A673 (cell line): Measurements from ENCODE around the gene IL10RB. TPM values are rescaled to one million over a fixed set of nuclear protein-coding genes. Genes with fewer than 3 reads are reported as not detected.
A peak's percentile ranks its signal among the peaks of the same experiment; 100 is the strongest.
"Not testable (repeated sequence)": the region's sequence is repeated elsewhere in the genome, so short reads cannot be mapped to it uniquely, and the experiment has no call there.

Experiments used
- BruUV-seq: library from RNA; stranded (reverse); fragments of 400-500 nt; replicated peaks from 2 replicates; lab custom pipeline; 2021; lab: Mats Ljungman, UMichigan
- CTCF ChIA-PET: fragments of 300-600 bp; sonication (Branson Sonifier 250); formaldehyde crosslinking; loops from one replicate; lab custom pipeline; 2022; ENCODE audit warnings: antibody characterized with exemption; lab: Charles Lee
- POLR2A ChIA-PET: fragments of 300-600 bp; sonication (Branson Sonifier 250); formaldehyde crosslinking; loops from one replicate; lab custom pipeline; 2022; ENCODE audit warnings: antibody characterized with exemption; ENCODE audit not compliant: low non-redundant PET; lab: Charles Lee
- DNase-seq: peaks from one replicate; pipeline ENCODE4 v3.0.0-alpha.2; 2015; ENCODE audit warnings: low spot score
- H3K27ac ChIP-seq: fragments of 200-600 bp; sonication (generic); 2 replicates; pipeline ENCODE4 v1.5.1; 2016; ENCODE audit warnings: mixed run types, low read depth, mild to moderate bottlenecking, mixed read lengths, antibody characterized with exemption, low read length; ENCODE audit not compliant: poor library complexity, severe bottlenecking
- H3K27me3 ChIP-seq: fragments of 200-600 bp; sonication (generic); replicated peaks from 2 replicates; pipeline ENCODE4 v1.6.1; 2017; ENCODE audit warnings: mixed run types, low read depth, mild to moderate bottlenecking, mixed read lengths, antibody characterized with exemption, low read length; ENCODE audit not compliant: insufficient read depth, poor library complexity
- H3K36me3 ChIP-seq: fragments of 200-600 bp; sonication (generic); 2 replicates; pipeline ENCODE4 v1.6.1; 2016; ENCODE audit warnings: mixed run types, mild to moderate bottlenecking, mixed read lengths, antibody characterized with exemption, low read length; ENCODE audit not compliant: insufficient read depth, poor library complexity, severe bottlenecking
- H3K4me1 ChIP-seq: fragments of 200-600 bp; sonication (generic); 2 replicates; pipeline ENCODE4 v1.6.1; 2017; ENCODE audit warnings: mixed run types, mild to moderate bottlenecking, mixed read lengths, antibody characterized with exemption, low read length; ENCODE audit not compliant: insufficient read depth, poor library complexity, severe bottlenecking
- H3K4me3 ChIP-seq: fragments of 200-600 bp; sonication (generic); 2 replicates; pipeline ENCODE4 v1.5.1; 2016; ENCODE audit warnings: low read depth, mixed run types, mild to moderate bottlenecking, mixed read lengths, low read length; ENCODE audit not compliant: poor library complexity, severe bottlenecking
- H3K9me3 ChIP-seq: fragments of 200-600 bp; sonication (generic); 2 replicates; pipeline ENCODE4 v1.6.1; 2016; ENCODE audit warnings: mixed run types, low read depth, mild to moderate bottlenecking, mixed read lengths, antibody characterized with exemption, low read length; ENCODE audit not compliant: poor library complexity, severe bottlenecking
- EZH2 ChIP-seq: fragments of 200-600 bp; sonication (generic); IDR thresholded peaks from 2 replicates; pipeline ENCODE4 v1.6.1; 2017; ENCODE audit warnings: borderline replicate concordance, low read depth, mild to moderate bottlenecking, mixed read lengths, antibody characterized with exemption, low read length; ENCODE audit not compliant: poor library complexity, severe bottlenecking
- intact Hi-C: fragments of 100-400 bp; cut with micrococcal nuclease; formaldehyde crosslinking; loops from one replicate; pipeline ENCODE4 v1.10.0; 2022; ENCODE audit not compliant: unreplicated experiment
- total RNA-seq: library from RNA; stranded (reverse); gene quantifications from 2 replicates; pipeline ENCODE4 v1.2.3, GENCODE V29; 2021
- TF ChIP-seq, protein P1 (sequence below): fragments of 300-800, 200-600 bp; sonication (generic); conservative IDR thresholded peaks from 2 replicates; pipeline ENCODE4 v1.5.1; 2017; ENCODE audit warnings: low read depth, mild to moderate bottlenecking, antibody characterized with exemption, low read length, moderate library complexity, mixed read lengths

Gene IL10RB
- total RNA-seq, 1 experiment from 2014 or later = 11.1 TPM

DNA sequence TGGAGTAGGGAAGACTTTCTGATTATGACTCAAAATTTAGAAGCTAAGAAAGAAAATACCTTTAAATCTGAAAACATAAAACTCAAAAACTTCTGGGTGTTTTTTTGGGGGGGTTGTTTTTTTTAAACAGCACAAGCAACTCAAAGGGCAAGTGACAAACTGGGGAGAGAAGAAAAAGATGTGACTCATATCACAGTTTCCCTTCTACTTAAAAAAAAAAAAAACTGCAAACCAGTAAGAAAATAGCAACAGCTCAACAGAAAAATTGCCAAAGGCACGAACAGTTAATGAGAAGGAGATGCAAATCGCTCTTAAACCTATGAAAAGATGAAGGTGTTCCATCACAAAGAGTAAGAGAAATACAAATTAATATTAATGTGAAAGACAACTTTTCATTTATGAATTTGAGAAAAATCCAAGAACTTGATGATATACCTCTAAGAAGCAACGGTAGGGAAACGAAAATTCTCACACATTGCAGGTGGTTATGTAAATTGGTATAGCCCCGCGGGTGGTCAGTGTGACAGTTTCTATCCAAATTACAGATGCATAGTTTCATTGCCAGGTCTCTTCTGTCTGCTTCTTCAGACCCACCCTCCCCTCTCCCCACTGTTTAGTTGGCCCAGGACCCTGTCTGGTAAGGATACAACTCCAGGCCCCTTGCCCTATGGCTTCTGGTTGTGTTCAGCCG, 27.5 kb upstream of the IL10RB start:
- H3K27me3 ChIP-seq = no peaks in the 10 kb centered on the region
- CTCF ChIA-PET = no interaction called here
- DNase-seq = no peak
- intact Hi-C loops = no loop called here
- H3K36me3 ChIP-seq = no peaks in the 10 kb centered on the region
- POLR2A ChIA-PET = no interaction called here
- no peak overlapping the region for H3K27ac ChIP-seq
- H3K9me3 ChIP-seq = no peaks in the 10 kb centered on the region
- no TSS peak for BruUV-seq
- no peak for TF ChIP-seq EZH2
- TF ChIP-seq, protein P1, sequence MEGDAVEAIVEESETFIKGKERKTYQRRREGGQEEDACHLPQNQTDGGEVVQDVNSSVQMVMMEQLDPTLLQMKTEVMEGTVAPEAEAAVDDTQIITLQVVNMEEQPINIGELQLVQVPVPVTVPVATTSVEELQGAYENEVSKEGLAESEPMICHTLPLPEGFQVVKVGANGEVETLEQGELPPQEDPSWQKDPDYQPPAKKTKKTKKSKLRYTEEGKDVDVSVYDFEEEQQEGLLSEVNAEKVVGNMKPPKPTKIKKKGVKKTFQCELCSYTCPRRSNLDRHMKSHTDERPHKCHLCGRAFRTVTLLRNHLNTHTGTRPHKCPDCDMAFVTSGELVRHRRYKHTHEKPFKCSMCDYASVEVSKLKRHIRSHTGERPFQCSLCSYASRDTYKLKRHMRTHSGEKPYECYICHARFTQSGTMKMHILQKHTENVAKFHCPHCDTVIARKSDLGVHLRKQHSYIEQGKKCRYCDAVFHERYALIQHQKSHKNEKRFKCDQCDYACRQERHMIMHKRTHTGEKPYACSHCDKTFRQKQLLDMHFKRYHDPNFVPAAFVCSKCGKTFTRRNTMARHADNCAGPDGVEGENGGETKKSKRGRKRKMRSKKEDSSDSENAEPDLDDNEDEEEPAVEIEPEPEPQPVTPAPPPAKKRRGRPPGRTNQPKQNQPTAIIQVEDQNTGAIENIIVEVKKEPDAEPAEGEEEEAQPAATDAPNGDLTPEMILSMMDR = no peak
- H3K4me3 ChIP-seq = no peak overlapping the region
- peaks cover 35% of the 10 kb centered on the region for H3K4me1 ChIP-seq

DNA sequence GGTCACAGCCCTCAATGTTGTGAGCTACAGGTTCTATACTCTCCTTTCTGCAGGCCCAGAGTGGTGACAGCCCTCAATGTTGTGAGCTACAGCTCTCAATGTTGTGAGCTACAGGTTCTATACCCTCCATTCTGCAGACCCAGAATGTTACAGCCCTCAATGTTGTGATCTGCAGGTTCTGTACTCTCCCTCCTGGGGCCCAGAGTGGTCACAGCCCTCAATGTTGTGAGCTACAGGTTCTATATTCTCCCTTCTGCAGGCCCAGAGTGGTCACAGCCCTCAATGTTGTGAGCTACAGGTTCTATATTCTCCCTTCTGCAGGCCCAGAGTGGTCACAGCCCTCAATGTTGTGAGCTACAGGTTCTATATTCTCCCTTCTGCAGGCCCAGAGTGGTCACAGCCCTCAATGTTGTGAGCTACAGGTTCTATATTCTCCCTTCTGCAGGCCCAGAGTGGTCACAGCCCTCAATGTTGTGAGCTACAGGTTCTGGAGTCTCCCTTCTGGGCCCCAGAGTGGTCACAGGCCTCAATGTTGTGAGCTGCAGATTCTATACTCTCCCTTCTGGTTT, 26.5 kb upstream of the IL10RB start:
- CTCF ChIA-PET, H3K9me3 ChIP-seq, intact Hi-C loops, H3K27me3 ChIP-seq, H3K27ac ChIP-seq, H3K4me3 ChIP-seq, BruUV-seq, H3K36me3 ChIP-seq, DNase-seq: not testable (repeated sequence)
- POLR2A ChIA-PET = interaction anchor here (0.7 kb wide), 1 partner anchor 122 kb away, joined by 3 read pairs; no protein-coding TSS in a partner anchor
- peaks cover 35% of the 10 kb centered on the region for H3K4me1 ChIP-seq

DNA sequence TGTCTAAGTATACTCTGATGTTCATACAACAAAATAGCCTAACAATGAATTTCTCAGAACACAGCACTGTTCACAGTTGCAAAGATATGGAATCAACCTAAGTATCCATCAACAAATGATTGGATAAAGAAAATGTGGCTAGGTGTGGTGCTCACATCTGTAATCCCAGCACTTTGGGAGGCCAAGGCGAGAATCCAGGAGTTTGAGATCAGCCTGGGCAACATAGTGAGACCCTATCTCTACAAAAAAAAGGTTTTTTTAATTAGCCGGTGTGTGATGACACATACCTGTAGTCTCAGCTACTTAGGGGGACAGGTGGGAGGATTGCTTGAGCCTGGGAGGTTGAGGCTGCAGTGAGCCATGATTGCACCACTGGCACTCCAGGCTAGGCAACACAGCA, 25.8 kb upstream of the IL10RB start:
- peaks cover 7% of the 10 kb centered on the region for H3K36me3 ChIP-seq
- H3K9me3 ChIP-seq = no peaks in the 10 kb centered on the region
- intact Hi-C loops = no loop called here
- H3K27me3 ChIP-seq = no peaks in the 10 kb centered on the region
- BruUV-seq = no TSS peak
- H3K4me3 ChIP-seq = no peak overlapping the region
- POLR2A ChIA-PET = interaction anchor here (0.7 kb wide), 1 partner anchor 19 kb away, joined by 7 read pairs; no protein-coding TSS in a partner anchor
- peaks cover 34% of the 10 kb centered on the region for H3K4me1 ChIP-seq
- CTCF ChIA-PET = no interaction called here
- no peak for TF ChIP-seq EZH2
- TF ChIP-seq, protein P1 = no peak
- no peak overlapping the region for H3K27ac ChIP-seq
- no peak for DNase-seq

DNA sequence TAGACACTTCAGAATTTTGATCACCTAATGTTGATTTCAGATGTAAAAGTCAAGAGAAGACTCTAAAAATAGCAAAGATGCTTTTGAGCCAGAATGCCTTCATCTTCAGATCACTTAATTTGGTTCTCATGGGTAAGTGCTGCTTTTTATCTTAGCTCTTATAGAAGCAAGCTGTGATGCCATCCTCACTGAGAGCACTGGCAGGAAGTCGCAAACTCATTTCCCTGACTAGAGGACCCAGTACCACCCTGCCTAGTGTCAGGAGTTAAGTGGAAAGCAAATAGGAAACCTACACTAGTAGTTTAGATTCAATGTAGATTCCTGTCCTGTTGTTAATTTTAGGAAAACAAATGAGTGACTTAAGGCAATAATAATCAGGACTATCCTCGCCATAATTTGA, 24.3 kb upstream of the IL10RB start:
- intact Hi-C loops = no loop called here
- no peak for TF ChIP-seq EZH2
- TF ChIP-seq, protein P1 = no peak
- no TSS peak for BruUV-seq
- H3K27me3 ChIP-seq = no peaks in the 10 kb centered on the region
- DNase-seq = peak; percentile 46
- CTCF ChIA-PET = no interaction called here
- H3K4me1 ChIP-seq = peaks cover 26% of the 10 kb centered on the region
- H3K4me3 ChIP-seq = no peak overlapping the region
- no peak overlapping the region for H3K27ac ChIP-seq
- peaks cover 21% of the 10 kb centered on the region for H3K36me3 ChIP-seq
- POLR2A ChIA-PET = no interaction called here
- H3K9me3 ChIP-seq = no peaks in the 10 kb centered on the region

DNA sequence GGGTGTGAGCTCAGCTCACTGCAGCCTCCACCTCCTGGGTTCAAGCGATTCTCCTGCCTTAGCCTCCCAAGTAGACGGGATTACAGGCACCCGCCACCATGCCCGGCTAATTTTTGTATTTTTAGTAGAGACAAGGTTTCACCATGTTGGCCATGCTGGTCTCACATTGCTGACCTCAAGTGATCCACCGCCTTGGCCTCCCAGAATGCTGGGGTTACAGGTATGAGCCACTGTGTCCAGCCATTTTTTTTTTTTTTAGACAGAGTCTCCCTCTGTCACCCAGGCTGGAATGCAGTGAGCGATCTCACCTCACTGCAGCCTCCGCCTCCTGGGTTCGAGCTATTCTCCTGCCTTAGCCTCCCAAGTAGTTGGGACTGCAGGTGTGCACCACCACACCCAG, 23.3 kb upstream of the IL10RB start:
- Histone ChIP-seq H3K36me3 (peaks cover 31% of the 10 kb centered on the region), H3K4me1 (peaks cover 17% of the 10 kb centered on the region)
- intact Hi-C loops, H3K9me3 ChIP-seq, CTCF ChIA-PET, POLR2A ChIA-PET, H3K27me3 ChIP-seq, BruUV-seq, DNase-seq, H3K27ac ChIP-seq, H3K4me3 ChIP-seq: not testable (repeated sequence)
